ENCODE data around the gene CFAP107.

- no peak for TF ChIP-seq CTCF (IDR thresholded peaks at IDR 0.05; ENCODE audit: low read depth, low read length, missing input control)
- no peak for TF ChIP-seq MAX (IDR thresholded peaks at IDR 0.05)
- no peak for TF ChIP-seq TAF1 (conservative IDR thresholded peaks at IDR 0.05)
- TF ChIP-seq EGR1 (IDR thresholded peaks at IDR 0.05; ENCODE audit: low read depth in 2 of 2), result no peak
- TF ChIP-seq RAD21 (IDR thresholded peaks at IDR 0.05), result no peak
- TF ChIP-seq ZBTB33 (IDR thresholded peaks at IDR 0.05), result no peak
- TF ChIP-seq HNF4A (conservative IDR thresholded peaks at IDR 0.05), result no peak
- no peak for TF ChIP-seq REST (IDR thresholded peaks at IDR 0.05)
Observed at GRCh38 chr1:12798911-12799310, 52.9 kb downstream of the CFAP107 start.
